Hepatocyte (in vitro differentiated cells): ENCODE measurements around the gene SRRM2. TPM values are rescaled to one million over a fixed set of nuclear protein-coding genes. Genes with fewer than 3 reads are reported as not detected.

ENCODE experiments used
- DNase-seq: peaks from one replicate; pipeline ENCODE4 v3.0.0-alpha.2; 2016; ENCODE audit warnings: low spot score
- H2AFZ ChIP-seq: fragments of 200-600 bp; sonication (generic); 2 replicates; pipeline ENCODE4 v1.6.0; 2016; ENCODE audit warnings: antibody characterized with exemption, mild to moderate bottlenecking
- H3K27ac ChIP-seq: fragments of 200-600 bp; sonication (generic); 2 replicates; pipeline ENCODE4 v1.5.1; 2016; ENCODE audit warnings: mild to moderate bottlenecking
- H3K27me3 ChIP-seq: fragments of 200-600 bp; sonication (generic); 2 replicates; pipeline ENCODE4 v1.6.1; 2016
- H3K36me3 ChIP-seq: fragments of 200-600 bp; sonication (generic); replicated peaks from 2 replicates; pipeline ENCODE4 v1.5.1; 2016; ENCODE audit warnings: low read depth; ENCODE audit not compliant: insufficient read depth
- H3K4me1 ChIP-seq: fragments of 200-600 bp; sonication (generic); 2 replicates; pipeline ENCODE4 v1.5.1; 2016; ENCODE audit warnings: mild to moderate bottlenecking, moderate library complexity; ENCODE audit not compliant: insufficient read depth
- H3K4me2 ChIP-seq: fragments of 200-600 bp; sonication (generic); 2 replicates; pipeline ENCODE4 v1.6.0; 2016
- H3K4me3 ChIP-seq: fragments of 200-600 bp; sonication (generic); 2 replicates; pipeline ENCODE4 v1.5.1; 2016; ENCODE audit warnings: mild to moderate bottlenecking
- H3K79me2 ChIP-seq: fragments of 200-600 bp; sonication (generic); 2 replicates; pipeline ENCODE4 v1.6.0; 2017; ENCODE audit warnings: mild to moderate bottlenecking
- H3K9me2 ChIP-seq: fragments of 200-600 bp; sonication (generic); replicated peaks from 2 replicates; pipeline ENCODE4 v1.6.0; 2017; ENCODE audit warnings: mild to moderate bottlenecking; ENCODE audit not compliant: insufficient read depth
- H3K9me3 ChIP-seq: fragments of 200-600 bp; sonication (generic); 2 replicates; pipeline ENCODE4 v1.5.1; 2016; ENCODE audit warnings: low read depth, mild to moderate bottlenecking
- H4K20me1 ChIP-seq: fragments of 200-600 bp; sonication (generic); 2 replicates; pipeline ENCODE4 v1.6.0; 2016; ENCODE audit warnings: mild to moderate bottlenecking; ENCODE audit not compliant: insufficient read depth, poor library complexity, severe bottlenecking
- CTCF ChIP-seq: fragments of 200-600 bp; sonication (generic); IDR thresholded peaks from 2 replicates; pipeline ENCODE4 v1.5.1; 2016; ENCODE audit warnings: antibody characterized with exemption, mild to moderate bottlenecking; ENCODE audit not compliant: poor library complexity
- EZH2 ChIP-seq: fragments of 200-600 bp; sonication (generic); IDR thresholded peaks from 2 replicates; pipeline ENCODE4 v1.6.1; 2016; ENCODE audit warnings: antibody characterized with exemption, mild to moderate bottlenecking, borderline replicate concordance
- EZH2phosphoT487 ChIP-seq: fragments of 200-600 bp; sonication (generic); IDR thresholded peaks from one replicate; pipeline ENCODE4 v1.6.1; 2018; ENCODE audit warnings: antibody characterized with exemption, mild to moderate bottlenecking, low read depth, moderate library complexity; ENCODE audit not compliant: unreplicated experiment, severe bottlenecking
- WGBS: methylation state at CpG from one replicate; pipeline ENCODE4 v1.1.6; 2016; ENCODE audit warnings: low lambda C conversion rate; ENCODE audit errors: missing lambda C conversion rate; 5-methylcytosine and 5-hydroxymethylcytosine counted together
- polyA plus RNA-seq: library from polyadenylated mRNA; unstranded; fragments of >200 nt; fragmentation: Nextera tagmentation; extraction: Ambion mirVana; gene quantifications from 2 replicates; pipeline ENCODE4 v1.2.1, GENCODE V29; 2016
- total RNA-seq: library from RNA; depleted of rRNA; stranded (reverse); fragments of >200 nt; gene quantifications from 2 replicates; pipeline ENCODE4 v1.2.3, GENCODE V29; 2014

Gene SRRM2
- total and polyA plus RNA-seq, 2 experiments from 2014 or later: 142 to 403 TPM

- Histone ChIP-seq H2AFZ (no peak overlapping the region), H3K4me2 (no peak overlapping the region), H3K79me2 (no peaks in the 10 kb centered on the region), H3K9me2 (no peaks in the 10 kb centered on the region), H3K36me3 (no peaks in the 10 kb centered on the region), H3K4me1 (no peaks in the 10 kb centered on the region), H3K27me3 (no peaks in the 10 kb centered on the region), H3K4me3 (no peak overlapping the region), H3K27ac (no peak overlapping the region), H4K20me1 (no peaks in the 10 kb centered on the region), H3K9me3 (no peaks in the 10 kb centered on the region)
- 97% methylated on average over 22 of the region's 22 CpGs for WGBS
- no peak for DNase-seq
- TF ChIP-seq EZH2phosphoT487 (no peak), CTCF (no peak)
Observed at GRCh38 chr16:2708955-2709587, 43.4 kb upstream of the SRRM2 start.

- no peak overlapping the region for H3K27ac ChIP-seq
- H4K20me1 ChIP-seq: no peaks in the 10 kb centered on the region
- H3K9me2 ChIP-seq: no peaks in the 10 kb centered on the region
- DNase-seq: no peak
- TF ChIP-seq CTCF: no peak
- no peak for TF ChIP-seq EZH2
- no peak for TF ChIP-seq EZH2phosphoT487
- H3K79me2 ChIP-seq: no peaks in the 10 kb centered on the region
- no peak overlapping the region for H3K4me3 ChIP-seq
- H3K27me3 ChIP-seq: no peaks in the 10 kb centered on the region
- H3K4me2 ChIP-seq: no peak overlapping the region
- no peaks in the 10 kb centered on the region for H3K9me3 ChIP-seq
- H3K4me1 ChIP-seq: no peaks in the 10 kb centered on the region
- WGBS: 92% methylated on average over 10 of the region's 10 CpGs
- no peak overlapping the region for H2AFZ ChIP-seq
- no peaks in the 10 kb centered on the region for H3K36me3 ChIP-seq
Observed at GRCh38 chr16:2709588-2709984, 42.9 kb upstream of the SRRM2 start.

- no peaks in the 10 kb centered on the region for H3K9me3 ChIP-seq
- DNase-seq: no peak
- no peaks in the 10 kb centered on the region for H3K36me3 ChIP-seq
- H3K4me3 ChIP-seq: no peak overlapping the region
- no peaks in the 10 kb centered on the region for H3K27me3 ChIP-seq
- TF ChIP-seq CTCF (no peak), EZH2phosphoT487 (no peak), EZH2 (no peak)
- H3K9me2 ChIP-seq: no peaks in the 10 kb centered on the region
- no peaks in the 10 kb centered on the region for H3K79me2 ChIP-seq
- no peak overlapping the region for H3K27ac ChIP-seq
- WGBS: 95% methylated on average over 20 of the region's 20 CpGs
- H3K4me2 ChIP-seq: no peak overlapping the region
- H3K4me1 ChIP-seq: no peaks in the 10 kb centered on the region
- H2AFZ ChIP-seq: no peak overlapping the region
- H4K20me1 ChIP-seq: no peaks in the 10 kb centered on the region
Observed at GRCh38 chr16:2710021-2710710, 42.3 kb upstream of the SRRM2 start.
